Calu3 (cell line): ENCODE measurements around the gene STAT2. TPM values are rescaled to one million over a fixed set of nuclear protein-coding genes. Genes with fewer than 3 reads are reported as not detected.
A peak's percentile ranks its signal among the peaks of the same experiment; 100 is the strongest.

Source experiments
- BruUV-seq: library from RNA; stranded (reverse); fragments of 400-500 nt; replicated peaks from 2 replicates; lab custom pipeline; 2021; lab: Mats Ljungman, UMichigan
- CTCF ChIA-PET: fragments of 300-600 bp; sonication (Branson Sonifier 250); formaldehyde crosslinking; loops from one replicate; lab custom pipeline; 2022; ENCODE audit warnings: antibody characterized with exemption; lab: Charles Lee
- DNase-seq: peaks from one replicate; pipeline ENCODE4 v3.0.0; 2022
- H3K27ac Mint-ChIP-seq: one replicate; pipeline ENCODE4 v1.8.0; 2022; ENCODE audit warnings: mixed read lengths; ENCODE audit not compliant: unreplicated experiment
- H3K27me3 Mint-ChIP-seq: one replicate; pipeline ENCODE4 v1.8.0; 2022; ENCODE audit warnings: mixed read lengths; ENCODE audit not compliant: unreplicated experiment
- H3K36me3 Mint-ChIP-seq: one replicate; pipeline ENCODE4 v1.8.0; 2022; ENCODE audit warnings: mild to moderate bottlenecking, moderate library complexity, mixed read lengths; ENCODE audit not compliant: insufficient read depth, unreplicated experiment
- H3K4me1 Mint-ChIP-seq: one replicate; pipeline ENCODE4 v1.8.0; 2022; ENCODE audit warnings: mild to moderate bottlenecking, low read depth, mixed read lengths; ENCODE audit not compliant: unreplicated experiment
- H3K4me3 Mint-ChIP-seq: one replicate; pipeline ENCODE4 v1.8.0; 2022; ENCODE audit warnings: mild to moderate bottlenecking, low read depth, moderate library complexity, mixed read lengths; ENCODE audit not compliant: unreplicated experiment
- H3K9me3 Mint-ChIP-seq: one replicate; pipeline ENCODE4 v1.8.0; 2022; ENCODE audit warnings: low read depth, mixed read lengths; ENCODE audit not compliant: unreplicated experiment
- CTCF ChIP-seq: fragments of 200-600 bp; IDR thresholded peaks from one replicate; pipeline ENCODE4 v1.8.0; 2022; ENCODE audit warnings: antibody characterized with exemption; ENCODE audit not compliant: unreplicated experiment
- intact Hi-C: fragments of 100-400 bp; cut with micrococcal nuclease; formaldehyde crosslinking; loops from one replicate; pipeline ENCODE4 v1.10.0; 2022; ENCODE audit not compliant: unreplicated experiment
- total RNA-seq: library from RNA; stranded (reverse); gene quantifications from 2 replicates; pipeline ENCODE4 v1.2.3, GENCODE V29; 2022

STAT2 gene
- total RNA-seq, 1 experiment from 2014 or later: 127 TPM

GRCh38 chr12:56315622-56316473 lies 44.1 kb downstream of the STAT2 start, which contains the start of gene CNPY2:
CNPY2 (minus strand) TSS chr12:56315988; CDS start chr12:56315217, 771 bp downstream.
- H3K27me3 Mint-ChIP-seq: no peaks in the 10 kb centered on the region
- H3K36me3 Mint-ChIP-seq: peaks cover 51% of the 10 kb centered on the region
- H3K9me3 Mint-ChIP-seq: no peaks in the 10 kb centered on the region
- H3K4me1 Mint-ChIP-seq: no peaks in the 10 kb centered on the region
- CTCF ChIA-PET: interaction anchor here (0.6 to 2.2 kb wide), 8 partner anchors 11 to 572 kb away, joined by 3 to 22 read pairs (median 4); partner anchors contain the start of genes PAN2, RNF41 and STAT2
- DNase-seq: peak; percentile 98
- intact Hi-C loops: loop anchor here (1.0 kb wide), 2 partner anchors 17 to 148 kb away; partner anchors contain the start of gene PAN2
- peak within 1 kb of the TSS; percentile 99 for H3K27ac Mint-ChIP-seq
- no TSS peak for BruUV-seq
- TF ChIP-seq CTCF: no peak
- H3K4me3 Mint-ChIP-seq: peak within 1 kb of the TSS; percentile 100

DNA sequence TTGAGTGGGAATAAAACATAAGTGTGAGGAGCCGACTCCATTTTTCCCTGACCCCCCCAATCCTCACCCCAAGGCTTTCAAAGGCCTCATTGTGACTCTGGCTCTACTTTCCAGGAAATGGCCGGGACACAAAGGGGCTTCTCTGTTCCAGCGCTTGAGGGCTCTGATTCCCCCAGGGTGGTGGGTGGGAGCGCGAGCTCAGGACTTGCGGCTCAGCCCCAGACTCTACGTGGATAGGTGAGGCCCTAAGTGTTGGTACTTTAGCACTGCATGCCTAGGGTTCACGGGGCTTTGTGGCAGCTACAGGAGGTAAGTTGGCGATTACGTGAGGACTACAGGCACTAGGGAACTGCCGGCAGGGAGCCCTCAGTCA lies 44.7 kb downstream of the STAT2 start:
- TSS peak; percentile 74 for BruUV-seq
- CTCF ChIA-PET: interaction anchor here (1.0 to 2.2 kb wide), 6 partner anchors 11 to 149 kb away, joined by 3 to 22 read pairs (median 8); partner anchors contain the start of genes PAN2, RNF41 and STAT2

DNA sequence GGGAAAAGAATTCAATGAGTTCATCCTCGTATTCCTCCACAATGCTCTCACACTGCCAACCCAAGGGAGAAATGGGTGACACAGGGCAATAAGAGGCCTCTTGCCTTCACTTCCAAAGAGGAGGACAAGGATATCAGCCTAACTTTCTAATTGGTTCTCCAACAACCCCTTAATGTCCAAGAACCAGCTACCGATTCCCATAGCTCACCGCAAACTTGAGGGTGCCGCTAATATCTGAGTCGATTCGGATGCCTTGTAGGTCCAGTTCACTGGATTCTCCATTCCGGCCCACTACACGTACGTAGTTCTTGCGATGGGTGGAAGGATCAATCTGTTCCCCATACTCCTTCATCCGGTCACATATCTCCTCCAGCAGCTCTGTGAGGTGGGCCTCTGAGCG lies 48.9 kb downstream of the STAT2 start:
- BruUV-seq: no TSS peak
- CTCF ChIA-PET: no interaction called here
- DNase-seq: no peak
- Mint-ChIP-seq H3K27me3 (no peaks in the 10 kb centered on the region), H3K9me3 (no peaks in the 10 kb centered on the region), H3K4me3 (no peak overlapping the region), H3K4me1 (no peaks in the 10 kb centered on the region), H3K36me3 (peaks cover 82% of the 10 kb centered on the region), H3K27ac (no peak overlapping the region)
- no peak for TF ChIP-seq CTCF
- intact Hi-C loops: no loop called here

More for the DNA sequence above, 44.7 kb downstream of the STAT2 start:
- no peaks in the 10 kb centered on the region for H3K9me3 Mint-ChIP-seq
- DNase-seq: no peak
- H3K36me3 Mint-ChIP-seq: peaks cover 57% of the 10 kb centered on the region
- peak overlapping the region; percentile 99 for H3K27ac Mint-ChIP-seq
- intact Hi-C loops: no loop called here
- no peaks in the 10 kb centered on the region for H3K4me1 Mint-ChIP-seq
- peak overlapping the region; percentile 100 for H3K4me3 Mint-ChIP-seq
- no peak for TF ChIP-seq CTCF
- no peaks in the 10 kb centered on the region for H3K27me3 Mint-ChIP-seq

DNA sequence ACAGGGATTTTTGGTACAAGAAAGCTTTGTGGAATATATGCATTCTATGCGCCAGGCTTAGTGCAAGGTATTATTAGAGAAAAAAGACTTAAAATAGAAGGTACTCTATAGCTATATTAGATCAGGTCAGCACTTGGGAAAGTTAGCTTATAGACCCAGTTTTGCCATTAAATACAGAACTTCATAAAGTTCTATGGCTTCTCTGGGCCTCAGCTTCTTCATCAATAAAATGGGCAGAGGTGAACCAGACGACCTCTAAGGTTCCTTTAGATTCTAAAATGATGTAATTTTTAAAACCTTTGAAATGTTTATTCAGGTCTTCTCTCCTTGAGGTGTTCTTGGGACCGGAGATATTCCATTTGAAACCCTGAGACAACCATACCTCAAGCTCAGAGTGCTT lies 51.2 kb downstream of the STAT2 start:
- Mint-ChIP-seq H3K36me3 (peaks cover 79% of the 10 kb centered on the region), H3K4me1 (no peaks in the 10 kb centered on the region), H3K9me3 (no peaks in the 10 kb centered on the region), H3K27ac (no peak overlapping the region), H3K27me3 (no peaks in the 10 kb centered on the region), H3K4me3 (no peak overlapping the region)
- TF ChIP-seq CTCF: no peak
- CTCF ChIA-PET: interaction anchor here (0.6 kb wide), 1 partner anchor 13 kb away, joined by 4 read pairs; no protein-coding TSS in a partner anchor
- BruUV-seq: no TSS peak
- DNase-seq: no peak
- intact Hi-C loops: no loop called here
